ENCODE measurements around the gene CCDC90B. TPM values are rescaled to one million over a fixed set of nuclear protein-coding genes. Genes with fewer than 3 reads are reported as not detected.

CCDC90B gene
- polyA plus RNA-seq, 1 of the 3 experiments (the other 2 are of a cell fraction), result 47.9 TPM

DNA sequence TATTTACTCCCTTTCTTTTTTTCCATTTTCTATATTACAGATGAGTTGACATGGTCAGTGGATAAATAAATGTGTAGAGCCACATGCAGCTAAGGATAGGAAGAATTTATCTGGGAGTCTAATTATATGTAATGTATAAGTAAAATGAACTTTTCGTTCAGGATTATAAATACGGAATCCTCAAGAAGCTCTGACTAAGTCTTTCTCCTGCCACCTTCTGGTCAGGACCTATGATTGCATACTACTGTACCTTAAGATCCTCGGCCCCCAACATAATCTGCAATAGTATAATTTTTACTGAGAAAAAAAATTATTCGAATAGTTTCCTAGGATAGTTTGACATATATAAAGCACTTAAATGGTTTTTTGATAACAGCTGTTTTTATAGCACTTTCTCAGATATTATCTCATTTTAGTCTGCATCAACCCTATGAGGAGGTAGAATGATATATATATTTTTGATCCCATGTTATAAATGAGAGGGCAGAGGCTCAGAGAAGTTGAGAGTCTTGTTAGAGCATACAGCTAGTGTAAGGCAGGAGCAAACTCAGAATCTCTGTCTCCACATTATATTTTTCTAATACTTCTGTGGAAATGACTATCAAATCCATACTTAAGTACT is 36.1 kb downstream of the CCDC90B start:
- peaks cover 17 to 24% of the 10 kb centered on the region in 2 experiments for H3K36me3 ChIP-seq (replicated peaks in 1 of 2; ENCODE audit: control insufficient read depth in 1 of 2, insufficient read depth in 2 of 2, low read length in 1 of 2)
- no peak overlapping the region for H3K9ac ChIP-seq
- WGBS (ENCODE audit: low lambda C conversion rate), result 40% methylated on average over 4 of the region's 4 CpGs

DNA sequence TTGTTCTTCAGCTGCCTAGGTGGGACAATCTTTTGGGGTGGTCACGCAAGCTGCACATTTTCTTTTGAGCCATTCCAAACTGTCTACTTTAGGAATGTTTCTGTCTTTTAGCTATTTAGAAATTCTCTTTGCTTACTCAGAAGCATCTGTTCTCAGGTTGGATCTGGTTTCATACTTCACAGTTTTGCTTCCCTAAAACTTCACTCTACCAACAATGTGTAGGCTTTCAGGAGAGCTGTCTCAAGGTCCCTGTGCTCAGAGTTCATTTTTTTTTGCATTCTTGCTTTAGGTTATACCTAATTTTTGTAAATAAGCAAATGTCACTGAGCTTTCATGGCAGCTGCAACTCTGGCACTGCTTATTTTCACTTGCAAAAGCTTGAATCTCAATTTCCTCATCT is 36.7 kb downstream of the CCDC90B start:
- Histone ChIP-seq H3K79me2 (ENCODE audit: insufficient read depth) (no peaks in the 10 kb centered on the region), H3F3A (replicated peaks; ENCODE audit: insufficient read depth) (peaks cover 10% of the 10 kb centered on the region), H3K4me1 (ENCODE audit: control insufficient read depth in 1 of 2, insufficient read depth in 2 of 2, low read depth in 1 of 2, low read length in 1 of 2) (no peaks in the 10 kb centered on the region; a peak in 1 of 4 replicates), H3K27me3 (ENCODE audit: insufficient read depth) (no peaks in the 10 kb centered on the region), H3K27ac (ENCODE audit: low read depth in 2 of 2, low read length in 1 of 2) (no peak overlapping the region), H2AFZ (ENCODE audit: low read depth) (no peak overlapping the region), H3K9me2 (no peaks in the 10 kb centered on the region), H3K4me2 (no peak overlapping the region), H4K20me1 (ENCODE audit: insufficient read depth) (no peaks in the 10 kb centered on the region), H3K36me3 (replicated peaks in 1 of 2; ENCODE audit: control insufficient read depth in 1 of 2, insufficient read depth in 2 of 2, low read length in 1 of 2) (peaks cover 13 to 24% of the 10 kb centered on the region in 2 experiments), H3K9ac (no peak overlapping the region), H3K9me3 (no peaks in the 10 kb centered on the region), H3K4me3 (ENCODE audit: low read depth in 2 of 2, low read length in 1 of 2) (no peak overlapping the region)
- CTCF ChIA-PET, result interaction anchor here (0.6 to 3.2 kb wide), 48 partner anchors 10 to 578 kb away, joined by 3 to 41 read pairs (median 4); partner anchors contain the start of genes ANKRD42, DDIAS, PRCP and RAB30
- 86% methylated on average over 1 of the region's 1 CpG for WGBS (ENCODE audit: low lambda C conversion rate)
- DNase-seq, result no peak
- POLR2A ChIA-PET, result no interaction called here
- TF ChIP-seq, protein P1, sequence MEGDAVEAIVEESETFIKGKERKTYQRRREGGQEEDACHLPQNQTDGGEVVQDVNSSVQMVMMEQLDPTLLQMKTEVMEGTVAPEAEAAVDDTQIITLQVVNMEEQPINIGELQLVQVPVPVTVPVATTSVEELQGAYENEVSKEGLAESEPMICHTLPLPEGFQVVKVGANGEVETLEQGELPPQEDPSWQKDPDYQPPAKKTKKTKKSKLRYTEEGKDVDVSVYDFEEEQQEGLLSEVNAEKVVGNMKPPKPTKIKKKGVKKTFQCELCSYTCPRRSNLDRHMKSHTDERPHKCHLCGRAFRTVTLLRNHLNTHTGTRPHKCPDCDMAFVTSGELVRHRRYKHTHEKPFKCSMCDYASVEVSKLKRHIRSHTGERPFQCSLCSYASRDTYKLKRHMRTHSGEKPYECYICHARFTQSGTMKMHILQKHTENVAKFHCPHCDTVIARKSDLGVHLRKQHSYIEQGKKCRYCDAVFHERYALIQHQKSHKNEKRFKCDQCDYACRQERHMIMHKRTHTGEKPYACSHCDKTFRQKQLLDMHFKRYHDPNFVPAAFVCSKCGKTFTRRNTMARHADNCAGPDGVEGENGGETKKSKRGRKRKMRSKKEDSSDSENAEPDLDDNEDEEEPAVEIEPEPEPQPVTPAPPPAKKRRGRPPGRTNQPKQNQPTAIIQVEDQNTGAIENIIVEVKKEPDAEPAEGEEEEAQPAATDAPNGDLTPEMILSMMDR (IDR thresholded peaks at IDR 0.05), result no peak
- TF ChIP-seq MXI1 (IDR thresholded peaks at IDR 0.05; ENCODE audit: low read depth, low read length) (no peak), CHD2 (IDR thresholded peaks at IDR 0.05; ENCODE audit: low read length, partially characterized antibody) (no peak), FOSL2 (IDR thresholded peaks at IDR 0.05; ENCODE audit: borderline replicate concordance, low read depth) (no peak), MEF2A (IDR thresholded peaks at IDR 0.05; ENCODE audit: borderline replicate concordance, low read depth) (no peak)
- TF ChIP-seq, protein P2, sequence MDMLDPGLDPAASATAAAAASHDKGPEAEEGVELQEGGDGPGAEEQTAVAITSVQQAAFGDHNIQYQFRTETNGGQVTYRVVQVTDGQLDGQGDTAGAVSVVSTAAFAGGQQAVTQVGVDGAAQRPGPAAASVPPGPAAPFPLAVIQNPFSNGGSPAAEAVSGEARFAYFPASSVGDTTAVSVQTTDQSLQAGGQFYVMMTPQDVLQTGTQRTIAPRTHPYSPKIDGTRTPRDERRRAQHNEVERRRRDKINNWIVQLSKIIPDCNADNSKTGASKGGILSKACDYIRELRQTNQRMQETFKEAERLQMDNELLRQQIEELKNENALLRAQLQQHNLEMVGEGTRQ (IDR thresholded peaks at IDR 0.05; ENCODE audit: borderline replicate concordance, low read depth, low read length), result no peak
- TF ChIP-seq, protein P3, sequence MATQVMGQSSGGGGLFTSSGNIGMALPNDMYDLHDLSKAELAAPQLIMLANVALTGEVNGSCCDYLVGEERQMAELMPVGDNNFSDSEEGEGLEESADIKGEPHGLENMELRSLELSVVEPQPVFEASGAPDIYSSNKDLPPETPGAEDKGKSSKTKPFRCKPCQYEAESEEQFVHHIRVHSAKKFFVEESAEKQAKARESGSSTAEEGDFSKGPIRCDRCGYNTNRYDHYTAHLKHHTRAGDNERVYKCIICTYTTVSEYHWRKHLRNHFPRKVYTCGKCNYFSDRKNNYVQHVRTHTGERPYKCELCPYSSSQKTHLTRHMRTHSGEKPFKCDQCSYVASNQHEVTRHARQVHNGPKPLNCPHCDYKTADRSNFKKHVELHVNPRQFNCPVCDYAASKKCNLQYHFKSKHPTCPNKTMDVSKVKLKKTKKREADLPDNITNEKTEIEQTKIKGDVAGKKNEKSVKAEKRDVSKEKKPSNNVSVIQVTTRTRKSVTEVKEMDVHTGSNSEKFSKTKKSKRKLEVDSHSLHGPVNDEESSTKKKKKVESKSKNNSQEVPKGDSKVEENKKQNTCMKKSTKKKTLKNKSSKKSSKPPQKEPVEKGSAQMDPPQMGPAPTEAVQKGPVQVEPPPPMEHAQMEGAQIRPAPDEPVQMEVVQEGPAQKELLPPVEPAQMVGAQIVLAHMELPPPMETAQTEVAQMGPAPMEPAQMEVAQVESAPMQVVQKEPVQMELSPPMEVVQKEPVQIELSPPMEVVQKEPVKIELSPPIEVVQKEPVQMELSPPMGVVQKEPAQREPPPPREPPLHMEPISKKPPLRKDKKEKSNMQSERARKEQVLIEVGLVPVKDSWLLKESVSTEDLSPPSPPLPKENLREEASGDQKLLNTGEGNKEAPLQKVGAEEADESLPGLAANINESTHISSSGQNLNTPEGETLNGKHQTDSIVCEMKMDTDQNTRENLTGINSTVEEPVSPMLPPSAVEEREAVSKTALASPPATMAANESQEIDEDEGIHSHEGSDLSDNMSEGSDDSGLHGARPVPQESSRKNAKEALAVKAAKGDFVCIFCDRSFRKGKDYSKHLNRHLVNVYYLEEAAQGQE (IDR thresholded peaks at IDR 0.05; ENCODE audit: low read depth, low read length), result no peak
- TF ChIP-seq, protein P4, sequence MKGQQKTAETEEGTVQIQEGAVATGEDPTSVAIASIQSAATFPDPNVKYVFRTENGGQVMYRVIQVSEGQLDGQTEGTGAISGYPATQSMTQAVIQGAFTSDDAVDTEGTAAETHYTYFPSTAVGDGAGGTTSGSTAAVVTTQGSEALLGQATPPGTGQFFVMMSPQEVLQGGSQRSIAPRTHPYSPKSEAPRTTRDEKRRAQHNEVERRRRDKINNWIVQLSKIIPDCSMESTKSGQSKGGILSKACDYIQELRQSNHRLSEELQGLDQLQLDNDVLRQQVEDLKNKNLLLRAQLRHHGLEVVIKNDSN (IDR thresholded peaks at IDR 0.05; ENCODE audit: borderline replicate concordance, low read depth), result no peak
- TF ChIP-seq, protein P5, sequence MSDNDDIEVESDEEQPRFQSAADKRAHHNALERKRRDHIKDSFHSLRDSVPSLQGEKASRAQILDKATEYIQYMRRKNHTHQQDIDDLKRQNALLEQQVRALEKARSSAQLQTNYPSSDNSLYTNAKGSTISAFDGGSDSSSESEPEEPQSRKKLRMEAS (IDR thresholded peaks at IDR 0.05; ENCODE audit: low read depth), result no peak
- TF ChIP-seq, protein P6, sequence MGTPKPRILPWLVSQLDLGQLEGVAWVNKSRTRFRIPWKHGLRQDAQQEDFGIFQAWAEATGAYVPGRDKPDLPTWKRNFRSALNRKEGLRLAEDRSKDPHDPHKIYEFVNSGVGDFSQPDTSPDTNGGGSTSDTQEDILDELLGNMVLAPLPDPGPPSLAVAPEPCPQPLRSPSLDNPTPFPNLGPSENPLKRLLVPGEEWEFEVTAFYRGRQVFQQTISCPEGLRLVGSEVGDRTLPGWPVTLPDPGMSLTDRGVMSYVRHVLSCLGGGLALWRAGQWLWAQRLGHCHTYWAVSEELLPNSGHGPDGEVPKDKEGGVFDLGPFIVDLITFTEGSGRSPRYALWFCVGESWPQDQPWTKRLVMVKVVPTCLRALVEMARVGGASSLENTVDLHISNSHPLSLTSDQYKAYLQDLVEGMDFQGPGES (IDR thresholded peaks at IDR 0.05; ENCODE audit: low read depth, low read length), result no peak

More for the DNA sequence above, 36.1 kb downstream of the CCDC90B start:
- Histone ChIP-seq H3K4me3 (ENCODE audit: low read depth in 2 of 2, low read length in 1 of 2) (peak overlapping the region in 1 of 2 experiments; percentile 5; a peak in 1 of 4 replicates), H3K4me2 (no peak overlapping the region), H3F3A (replicated peaks; ENCODE audit: insufficient read depth) (peaks cover 10% of the 10 kb centered on the region), H3K27ac (ENCODE audit: low read depth in 2 of 2, low read length in 1 of 2) (no peak overlapping the region), H3K79me2 (ENCODE audit: insufficient read depth) (no peaks in the 10 kb centered on the region), H3K9me3 (no peaks in the 10 kb centered on the region), H3K4me1 (ENCODE audit: control insufficient read depth in 1 of 2, insufficient read depth in 2 of 2, low read depth in 1 of 2, low read length in 1 of 2) (no peaks in the 10 kb centered on the region; a peak in 1 of 4 replicates), H3K27me3 (ENCODE audit: insufficient read depth) (no peaks in the 10 kb centered on the region), H3K9me2 (no peaks in the 10 kb centered on the region), H4K20me1 (ENCODE audit: insufficient read depth) (no peaks in the 10 kb centered on the region), H2AFZ (ENCODE audit: low read depth) (no peak overlapping the region)
- TF ChIP-seq RAD21 (IDR thresholded peaks at IDR 0.05; ENCODE audit: low read length), result peak; percentile 72
- TF ChIP-seq GABPA (IDR thresholded peaks at IDR 0.05; ENCODE audit: low read depth), result no peak
- peak; percentile 64 for TF ChIP-seq SMC3 (IDR thresholded peaks at IDR 0.05; ENCODE audit: low read depth, low read length)
- TF ChIP-seq, protein P1 (IDR thresholded peaks at IDR 0.05), result peak; percentile 78
- ChIA-PET CTCF (interaction anchor here (0.6 to 3.2 kb wide), 57 partner anchors 10 to 622 kb away, joined by 3 to 41 read pairs (median 4); partner anchors contain the start of genes ANKRD42, DDIAS, PRCP and RAB30), POLR2A (no interaction called here)
- peak; percentile 51 for DNase-seq

Measured in SK-N-SH (cell line).